GM18867 (cell line): ENCODE measurements around the gene AJM1.
"Not testable (repeated sequence)": the region's sequence is repeated elsewhere in the genome, so short reads cannot be mapped to it uniquely, and the experiment has no call there.

Experiments used
- ATAC-seq: cut with Tn5 transposase; IDR thresholded peaks from one replicate; pipeline ENCODE4 v1.9.1; 2021; ENCODE audit warnings: mild to moderate bottlenecking, moderate library complexity; ENCODE audit not compliant: unreplicated experiment

The AJM1 gene

DNA sequence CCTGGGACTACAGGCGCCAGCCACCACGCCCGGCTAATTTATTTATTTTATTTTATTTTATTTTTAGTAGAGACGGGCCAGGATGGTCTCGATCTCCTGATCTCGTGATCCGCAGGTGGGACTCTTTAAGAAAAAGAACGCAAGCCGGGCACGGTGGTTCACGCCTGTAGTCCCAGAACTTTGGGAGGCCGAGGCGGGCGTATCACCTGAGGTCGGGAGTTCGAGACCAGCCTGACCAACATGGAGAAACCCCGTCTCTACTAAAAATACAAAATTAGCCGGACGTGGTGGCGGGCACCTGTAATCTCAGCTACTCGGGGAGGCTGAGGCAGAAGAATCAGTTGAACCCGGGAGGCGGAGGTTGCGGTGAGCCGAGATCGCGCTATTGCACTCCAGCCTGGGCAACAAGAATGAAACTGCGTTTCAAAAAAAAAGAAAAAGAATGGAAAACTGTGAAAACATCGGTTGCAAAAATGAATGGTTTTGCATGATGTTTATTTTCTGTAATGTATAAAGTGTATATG is 24.7 kb downstream of the AJM1 start:
- not testable (repeated sequence) for ATAC-seq

- ATAC-seq = no peak
Observed at GRCh38 chr9:136867480-136867879, 25.2 kb downstream of the AJM1 start.

DNA sequence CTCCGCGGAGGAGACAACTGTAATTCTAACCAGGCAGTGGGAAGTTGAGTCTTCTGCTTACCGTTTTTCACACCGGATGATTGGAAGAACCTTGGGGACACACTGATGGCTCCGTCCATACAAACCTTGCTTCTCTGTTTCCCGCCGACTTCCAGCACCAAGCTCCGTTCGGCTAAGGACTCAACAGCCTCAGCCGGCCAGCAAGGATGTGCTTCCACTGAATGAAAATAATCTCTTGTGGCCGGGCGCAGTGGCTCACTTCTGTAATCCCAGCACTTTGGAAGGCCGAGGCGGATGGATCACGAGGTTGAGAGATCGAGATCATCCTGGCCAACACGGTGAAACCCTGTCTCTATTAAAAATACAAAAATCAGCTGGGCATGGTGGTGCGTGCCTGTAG is 25.6 kb downstream of the AJM1 start:
- no peak for ATAC-seq

- no peak for ATAC-seq
Observed at GRCh38 chr9:136868644-136869043, 26.4 kb downstream of the AJM1 start.

GRCh38 chr9:136869611-136870010 is 27.3 kb downstream of the AJM1 start:
- not testable (repeated sequence) for ATAC-seq

DNA sequence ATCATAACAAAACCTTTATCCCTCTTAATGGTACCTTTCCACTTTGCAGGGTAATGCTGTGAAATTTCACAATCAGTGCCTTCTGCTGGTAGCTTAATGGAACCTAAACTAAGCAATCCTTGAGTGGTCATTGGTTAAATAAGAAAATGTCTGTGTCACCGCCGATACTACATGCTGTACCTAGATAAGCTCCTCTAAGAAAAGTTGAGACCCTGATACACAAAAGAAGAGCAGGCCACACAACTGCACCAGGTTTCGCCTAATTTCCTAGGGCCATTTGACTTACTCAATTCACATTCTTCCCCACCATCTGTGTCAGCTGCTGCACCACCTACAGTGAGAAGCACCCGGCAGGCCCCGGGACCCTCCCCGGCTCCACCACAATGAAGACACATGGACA is 32.9 kb downstream of the AJM1 start:
- no peak for ATAC-seq

DNA sequence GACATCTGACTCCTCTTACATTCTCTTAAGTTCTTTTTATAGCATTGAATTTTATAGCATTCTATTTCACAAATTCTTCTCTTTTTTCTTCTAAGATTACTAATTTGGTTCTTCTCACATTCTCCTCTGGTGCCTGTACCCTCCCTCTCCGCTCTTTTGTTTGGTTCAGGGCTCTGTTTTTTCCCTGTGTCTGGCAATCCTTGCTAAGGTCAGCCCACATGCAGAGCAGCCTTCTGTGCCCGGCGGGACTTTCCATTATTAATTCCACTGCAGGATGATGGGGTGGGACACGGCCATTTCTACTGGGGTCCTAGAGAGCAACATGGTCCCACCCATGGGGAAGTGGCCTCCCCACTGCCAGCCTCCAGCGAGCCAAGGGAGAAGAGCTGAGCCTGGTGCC is 34.2 kb downstream of the AJM1 start:
- no peak for ATAC-seq

GRCh38 chr9:136880651-136881050 is 38.4 kb downstream of the AJM1 start:
- ATAC-seq = no peak

GRCh38 chr9:136881691-136882108 is 39.4 kb downstream of the AJM1 start:
- ATAC-seq = no peak

DNA sequence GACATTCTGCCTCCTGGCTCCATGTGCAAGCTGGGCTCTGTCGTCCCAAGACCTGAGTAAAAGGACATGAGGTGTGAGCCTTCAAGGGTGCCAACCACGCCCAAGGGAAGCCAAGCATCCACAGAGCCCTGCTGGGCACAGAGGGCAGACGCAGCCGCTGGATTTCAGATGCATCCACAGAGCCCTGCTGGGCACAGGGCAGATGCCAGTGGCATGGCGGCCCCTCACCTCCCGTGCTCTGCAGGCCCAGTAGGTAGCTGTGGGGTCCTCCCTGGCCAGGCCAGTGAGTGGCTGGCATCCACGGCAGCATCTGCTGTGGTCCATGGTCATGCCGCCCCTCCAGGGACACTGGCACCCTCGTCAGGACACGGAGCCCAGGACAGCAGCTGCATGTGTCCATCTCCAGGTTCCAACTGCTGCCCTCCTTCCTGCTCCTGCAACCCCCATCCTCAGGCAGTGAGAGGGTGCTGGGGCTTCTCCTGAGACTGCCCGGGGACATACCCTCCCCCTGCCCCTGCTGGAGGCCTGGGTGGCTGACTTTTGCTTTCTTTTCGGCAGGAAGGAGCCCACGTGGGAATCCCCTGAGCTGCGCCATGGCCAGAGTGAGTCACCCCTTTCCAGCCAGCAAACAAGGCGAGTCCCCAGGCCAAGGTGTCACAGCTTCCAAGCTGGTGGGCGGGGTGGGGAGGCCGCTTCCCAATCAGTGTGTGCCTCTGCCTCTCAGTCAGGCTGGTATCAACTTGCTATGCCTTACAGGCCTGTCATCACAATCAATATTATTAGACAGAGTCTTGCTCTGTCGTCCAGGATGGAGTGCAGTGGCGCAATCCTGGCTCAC is 40.0 kb downstream of the AJM1 start:
- ATAC-seq = peak; percentile 24

DNA sequence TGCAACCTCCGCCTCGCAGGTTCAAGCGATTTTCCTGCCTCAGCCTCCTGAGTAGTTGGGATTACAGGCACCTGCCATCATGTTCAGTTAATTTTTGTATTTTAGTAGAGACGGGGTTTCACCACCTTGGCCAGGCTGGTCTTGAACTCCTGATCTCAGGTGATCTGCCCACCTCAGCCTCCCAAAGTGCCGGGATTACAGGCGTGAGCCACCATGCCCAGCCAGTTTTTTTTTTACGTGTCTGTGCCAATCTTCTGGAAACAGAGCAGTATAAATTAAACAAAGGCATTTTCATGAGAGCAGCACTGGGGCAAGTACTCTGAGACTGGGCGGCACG is 40.6 kb downstream of the AJM1 start:
- ATAC-seq = not testable (repeated sequence)

- ATAC-seq = not testable (repeated sequence)
Observed at GRCh38 chr9:136883670-136884069, 41.4 kb downstream of the AJM1 start.

DNA sequence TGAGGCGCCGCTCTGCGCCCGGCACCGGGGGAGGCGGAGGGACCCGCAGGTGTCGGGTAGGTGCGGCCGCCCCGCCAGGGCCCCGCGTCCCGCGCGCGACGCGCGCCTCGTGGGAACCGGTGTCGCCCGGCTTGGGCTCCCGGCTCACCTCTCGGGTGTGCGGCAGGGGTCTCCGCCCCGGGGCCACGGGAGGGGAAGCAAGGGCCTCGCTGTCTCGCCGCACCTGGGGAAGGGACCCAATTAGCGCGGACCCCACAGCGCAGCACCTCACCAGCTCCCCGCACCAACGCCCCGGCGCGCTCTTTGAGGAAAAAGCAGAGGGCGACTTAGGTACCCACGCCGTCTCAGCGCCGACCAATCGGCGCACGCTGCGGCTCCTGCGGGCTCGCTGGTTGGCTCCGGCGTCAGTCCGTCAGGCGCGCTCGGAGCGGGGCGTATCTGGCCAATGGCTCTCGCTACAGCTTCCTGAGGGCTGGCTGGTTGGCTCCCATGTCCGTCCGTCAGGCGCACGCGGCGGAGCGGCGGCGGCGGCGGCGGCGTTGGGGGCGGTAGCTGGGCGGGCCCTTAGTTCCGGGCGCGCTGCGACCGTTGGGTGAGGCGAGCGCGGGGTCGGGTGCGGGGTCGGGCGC is 43.8 kb downstream of the AJM1 start, which contains the start of gene TRAF2:
TSS of gene TRAF2 (plus strand) at position 567 of the 629 bp plus-strand sequence. CDS start 12,225 bp downstream, outside the sequence.
- ATAC-seq = peak; percentile 84

- ATAC-seq = peak; percentile 22
Observed at GRCh38 chr9:136886610-136887597, 44.6 kb downstream of the AJM1 start.

DNA sequence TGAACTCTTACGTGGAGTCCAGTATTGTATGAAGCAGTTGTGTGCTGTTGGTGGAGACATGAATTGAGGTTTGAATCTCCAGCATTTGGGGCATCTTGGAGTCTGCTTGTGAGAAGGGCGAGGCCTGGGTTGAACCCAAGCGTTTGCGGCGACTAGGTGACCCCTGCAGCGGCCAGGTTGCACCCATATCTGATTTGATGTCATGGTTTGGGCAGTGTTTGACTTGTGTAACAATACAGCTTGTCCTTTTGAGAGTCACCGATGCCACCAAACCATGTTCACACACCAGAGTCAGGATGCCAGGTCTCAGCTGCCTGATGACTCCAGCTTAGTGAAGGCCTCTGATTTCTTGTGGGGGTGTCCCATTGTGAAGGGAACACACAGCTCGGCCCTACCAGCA is 46.2 kb downstream of the AJM1 start:
- no peak for ATAC-seq

- no peak for ATAC-seq
Observed at GRCh38 chr9:136889858-136890257, 47.6 kb downstream of the AJM1 start.

- ATAC-seq = no peak
Observed at GRCh38 chr9:136890661-136891060, 48.4 kb downstream of the AJM1 start.
